Measurements from ENCODE around the gene VTI1A.

GRCh38 chr10:112687647-112688046 lies 240.6 kb downstream of the VTI1A start:
- TF ChIP-seq POLR2A (IDR thresholded peaks at IDR 0.05; ENCODE audit: low read depth, low read length) (no peak), POLR2AphosphoS5 (IDR thresholded peaks at IDR 0.05; ENCODE audit: low read depth, low read length) (no peak), TAF1 (IDR thresholded peaks at IDR 0.05; ENCODE audit: borderline replicate concordance, low read depth, low read length) (no peak)

Measured in GM12892 (cell line).